Hematopoietic multipotent progenitor cell treated with erythropoietin and hydrocortisone succinate and interleukin-3 and kit ligand, for 6 days (in vitro differentiated cells): ENCODE measurements around the gene CDCA7.
"Not testable (repeated sequence)": the region's sequence is repeated elsewhere in the genome, so short reads cannot be mapped to it uniquely, and the experiment has no call there.

ENCODE experiments used
- DNase-seq: peaks from one replicate; pipeline ENCODE4 v3.0.0-alpha.2; 2015

Gene CDCA7

DNA sequence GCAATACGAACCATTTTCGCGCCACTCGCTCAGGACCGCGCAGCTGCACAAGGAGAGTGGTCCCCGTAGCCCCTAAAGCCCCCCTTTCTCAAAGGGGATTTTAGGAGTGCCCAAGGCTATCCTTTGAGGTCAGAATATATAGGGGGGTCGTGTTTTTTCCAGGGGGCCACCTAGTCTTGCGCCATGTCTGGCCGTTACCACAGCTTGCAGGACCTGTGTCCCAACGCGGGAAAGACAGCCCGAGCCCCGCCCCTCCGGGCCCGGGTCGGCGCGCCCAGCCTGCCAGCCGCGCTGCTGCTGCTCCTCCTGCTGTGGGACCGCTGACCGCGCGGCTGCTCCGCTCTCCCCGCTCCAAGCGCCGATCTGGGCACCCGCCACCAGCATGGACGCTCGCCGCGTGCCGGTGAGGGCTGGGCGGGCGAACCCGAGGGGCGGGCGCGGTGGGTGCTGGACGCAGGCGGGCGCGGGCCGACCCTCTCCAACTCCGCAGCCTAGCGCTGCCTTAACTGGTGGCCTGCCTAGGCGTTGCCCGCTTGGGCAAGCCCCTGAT lies at the start of gene CDCA7:
CDCA7 (plus strand) TSS at position 291 of the 550 bp plus-strand sequence; CDS start at position 383, 92 bp downstream.
- DNase-seq = peak; percentile 78

DNA sequence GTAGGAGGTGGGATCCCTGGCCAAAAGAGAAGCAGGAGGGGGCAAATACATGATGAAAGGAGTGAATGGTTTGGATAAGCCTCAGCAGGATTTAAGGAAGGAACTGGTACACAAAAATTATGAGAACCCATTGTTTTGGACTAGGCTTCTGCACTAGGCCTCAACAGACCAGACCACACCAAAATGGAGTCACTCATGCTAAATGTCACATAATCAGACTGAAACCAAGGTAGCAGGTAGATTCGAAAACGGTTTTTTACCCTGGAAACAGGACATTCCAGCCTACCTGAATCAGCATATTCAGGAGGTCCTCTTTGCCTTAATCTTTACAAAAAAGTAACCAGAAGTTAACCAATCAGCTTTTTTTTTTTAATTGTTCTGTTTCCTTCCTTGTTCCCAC lies 49.4 kb upstream of the CDCA7 start:
- DNase-seq = no peak

GRCh38 chr2:173307293-173307692 lies 47.4 kb upstream of the CDCA7 start:
- peak; percentile 26 for DNase-seq

GRCh38 chr2:173309370-173309769 lies 45.3 kb upstream of the CDCA7 start:
- DNase-seq = not testable (repeated sequence)

- no peak for DNase-seq
Measured at GRCh38 chr2:173311844-173312606, 42.6 kb upstream of the CDCA7 start.

- DNase-seq = no peak
Measured at GRCh38 chr2:173323371-173323770, 31.3 kb upstream of the CDCA7 start.

- DNase-seq = no peak
Measured at GRCh38 chr2:173326806-173327205, 27.9 kb upstream of the CDCA7 start.

GRCh38 chr2:173327421-173327820 lies 27.3 kb upstream of the CDCA7 start:
- DNase-seq = no peak

- DNase-seq = not testable (repeated sequence)
Measured at GRCh38 chr2:173333003-173333402, 21.7 kb upstream of the CDCA7 start.

- no peak for DNase-seq
Measured at GRCh38 chr2:173339807-173340206, 14.9 kb upstream of the CDCA7 start.

- no peak for DNase-seq
Measured at GRCh38 chr2:173343921-173344320, 10.8 kb upstream of the CDCA7 start.

DNA sequence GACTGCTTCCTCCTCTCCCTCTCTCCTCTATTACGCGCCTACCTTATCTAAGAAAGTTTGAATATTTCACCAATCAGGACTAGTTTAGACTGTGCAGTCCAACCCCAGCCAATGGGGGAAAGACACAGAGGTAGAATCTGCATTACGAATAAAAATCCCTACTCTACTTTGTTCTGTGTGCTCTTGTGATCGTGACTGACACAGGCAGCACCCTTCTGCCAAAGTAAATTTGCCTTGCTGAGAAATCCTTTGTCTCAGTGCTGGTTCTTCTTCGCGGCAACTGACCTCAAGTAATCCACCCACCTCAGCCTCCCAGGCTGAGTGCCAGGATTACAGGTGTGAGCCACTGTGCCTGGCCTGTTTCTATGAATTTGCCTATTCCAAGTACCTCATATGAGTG lies 8.6 kb upstream of the CDCA7 start:
- peak; percentile 31 for DNase-seq

- DNase-seq = no peak
Measured at GRCh38 chr2:173347305-173348168, 7.1 kb upstream of the CDCA7 start.

DNA sequence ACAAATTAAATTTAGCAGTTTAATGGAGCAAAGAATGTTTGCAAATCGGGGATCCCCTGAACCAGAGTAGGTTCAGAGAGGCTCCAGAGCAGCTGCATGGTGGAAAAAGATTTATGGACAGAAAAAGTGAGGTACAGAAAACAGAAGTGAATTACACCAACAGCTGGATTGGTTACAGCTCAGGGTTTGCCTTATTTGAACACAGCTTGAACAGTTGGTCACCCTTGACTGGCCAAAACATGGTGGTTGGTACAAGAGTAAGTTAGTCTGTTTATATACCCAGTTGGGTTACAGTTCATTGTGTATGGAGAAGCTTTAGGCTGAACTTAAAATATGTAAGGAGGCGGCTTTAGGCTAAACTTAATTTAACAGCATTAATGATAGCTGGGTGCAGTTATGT lies 5.4 kb upstream of the CDCA7 start:
- DNase-seq = no peak

DNA sequence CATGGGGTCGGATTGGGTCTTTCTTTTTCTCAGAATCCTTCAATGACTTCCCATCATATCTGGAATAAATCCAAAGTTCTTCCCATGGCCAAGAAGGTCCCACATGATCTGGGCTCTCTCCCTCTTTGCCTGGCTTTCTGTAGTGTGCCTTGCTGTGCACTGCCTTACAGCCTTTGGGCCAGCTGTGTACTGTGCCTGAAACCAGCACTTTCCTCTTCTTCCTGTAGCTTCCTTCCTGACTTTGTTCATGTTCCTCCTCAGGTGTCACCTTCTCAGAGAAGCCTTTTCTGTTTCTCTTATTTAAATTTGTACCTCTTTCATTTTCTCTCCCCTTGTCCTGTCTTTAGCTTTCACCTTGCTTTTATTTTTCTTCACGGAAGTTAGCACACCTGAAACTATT lies 4.3 kb upstream of the CDCA7 start:
- DNase-seq = no peak

DNA sequence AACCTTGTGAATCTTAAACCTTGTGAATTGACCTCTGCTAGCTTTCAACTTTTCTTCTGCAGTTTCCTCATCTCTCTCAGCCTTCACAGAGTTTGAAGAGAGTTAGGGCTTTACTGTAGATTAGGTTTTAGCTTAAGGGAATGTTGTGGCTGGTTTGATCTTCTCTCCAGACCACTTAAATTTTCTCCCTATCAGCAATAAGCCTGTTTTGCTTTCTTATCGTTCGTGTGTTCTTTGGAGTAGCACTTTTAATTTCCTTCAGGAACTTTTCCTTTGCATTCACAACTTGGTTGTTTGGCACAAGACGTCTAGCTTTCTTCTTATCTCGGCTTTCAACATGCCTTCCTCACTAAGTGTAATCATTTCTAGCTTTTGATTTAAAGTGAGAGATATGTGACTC lies 2.8 kb upstream of the CDCA7 start:
- DNase-seq = no peak

DNA sequence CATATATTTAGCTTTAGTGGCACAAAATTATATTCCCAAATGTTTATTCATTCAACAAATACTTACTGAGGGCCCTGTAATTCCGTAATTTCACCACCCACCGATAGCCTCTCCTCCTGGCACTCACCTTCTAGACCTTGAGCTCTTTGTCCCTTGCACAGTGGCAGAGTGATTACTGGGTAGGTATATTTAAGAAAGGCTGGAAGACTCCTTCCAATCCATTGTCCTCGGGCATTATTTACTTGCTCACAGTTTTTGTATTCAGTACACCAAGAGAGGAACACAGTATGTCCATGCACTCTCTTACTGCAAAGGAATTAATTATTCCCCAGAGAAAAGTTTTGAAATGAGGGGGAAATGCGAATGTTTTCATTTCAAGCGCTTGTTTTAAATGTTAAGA lies 1.1 kb upstream of the CDCA7 start:
- DNase-seq = peak; percentile 6

DNA sequence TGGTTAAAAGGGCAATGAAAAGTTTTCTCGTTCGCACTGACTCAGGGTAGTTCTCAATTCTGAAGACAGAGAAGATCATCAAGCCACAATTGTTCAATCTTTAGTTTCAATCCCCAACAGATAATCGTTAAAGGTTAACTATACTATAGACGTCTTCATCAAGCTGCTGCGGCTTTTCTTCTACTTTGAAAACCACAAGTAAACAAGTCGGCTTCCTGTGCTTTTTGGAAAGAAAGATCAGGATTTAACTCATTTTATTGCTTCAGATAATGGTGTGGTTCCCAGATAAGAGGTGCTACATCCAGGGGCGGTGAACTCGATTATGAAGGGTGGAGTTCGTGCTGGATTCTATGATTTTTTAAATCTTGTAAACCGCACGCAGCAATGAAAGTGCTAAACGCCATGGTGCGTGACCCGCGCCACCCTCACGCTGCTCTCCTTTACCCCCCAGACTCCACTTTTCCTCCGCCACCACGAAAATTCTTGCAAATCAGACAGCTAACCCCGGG lies 545 bp upstream of the CDCA7 start:
- peak; percentile 64 for DNase-seq

DNA sequence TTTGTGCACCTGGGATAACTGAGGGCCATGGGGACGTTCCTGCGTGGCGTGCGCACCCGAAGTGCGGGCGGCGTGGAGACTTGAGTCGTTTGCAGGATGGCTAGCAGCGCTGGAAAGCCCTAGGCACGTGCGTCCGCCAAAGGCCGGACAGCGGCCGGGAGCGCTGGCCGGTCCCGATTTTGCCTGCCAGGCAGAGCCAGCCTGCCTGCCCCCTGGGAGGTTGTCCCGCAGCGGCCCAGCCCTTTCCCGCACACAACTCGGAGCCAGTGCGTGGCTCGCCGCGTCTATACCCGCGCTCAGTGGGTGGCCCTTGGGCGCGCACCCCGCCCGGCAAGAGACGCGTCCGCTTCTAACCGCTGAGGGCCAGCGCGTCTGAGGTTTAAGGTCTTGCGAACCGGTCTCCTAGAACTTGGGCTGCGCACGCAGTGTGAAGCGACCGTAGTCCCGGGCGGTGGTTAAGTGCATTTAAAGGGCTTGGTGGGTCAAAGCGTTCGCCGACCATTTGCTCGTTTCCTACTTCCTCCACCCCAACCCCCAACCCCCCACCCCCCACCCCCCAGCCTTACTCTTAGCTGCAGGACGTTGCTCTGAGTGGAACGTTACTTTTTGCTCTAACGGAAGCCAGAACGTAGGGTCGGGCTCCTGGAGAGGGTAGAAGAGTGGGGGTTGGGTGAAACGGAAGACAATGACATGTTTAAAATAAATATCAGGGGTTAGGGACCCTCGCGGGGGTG lies 627 bp downstream of the CDCA7 start:
- peak; percentile 76 for DNase-seq

- no peak for DNase-seq
Measured at GRCh38 chr2:173355866-173356508, 1.3 kb downstream of the CDCA7 start.

GRCh38 chr2:173357346-173357745 lies 2.7 kb downstream of the CDCA7 start:
- no peak for DNase-seq

GRCh38 chr2:173358616-173359015 lies 3.9 kb downstream of the CDCA7 start:
- no peak for DNase-seq
